GM12878 (cell line): ENCODE results near the gene CDH2.

Experiments used
- EED ChIP-seq: sonication (generic); IDR thresholded peaks from 2 replicates; pipeline ENCODE4 v1.6.1; 2016; ENCODE audit warnings: antibody characterized with exemption, low read depth
- EP300 ChIP-seq, 2 experiments: fragments of 150-350 bp in 1 of 2; IDR thresholded peaks; 2 replicates each; pipeline ENCODE4 v1.6.1; 2011 to 2012; ENCODE audit warnings: low read depth in 2 of 2, low read length in 2 of 2, borderline replicate concordance in 1 of 2, improper control_type of control experiment in 1 of 2, inconsistent platforms in 1 of 2; ENCODE audit not compliant: control insufficient read depth in 1 of 2
- FOS ChIP-seq: IDR thresholded peaks from 3 replicates; pipeline ENCODE4 v1.6.1; 2011; ENCODE audit warnings: borderline replicate concordance; ENCODE audit not compliant: insufficient read length; ENCODE audit errors: extremely low read depth
- HCFC1 ChIP-seq: fragments of 150-350 bp; IDR thresholded peaks from 2 replicates; pipeline ENCODE4 v1.6.1; 2014; ENCODE audit warnings: low read length
- KDM1A ChIP-seq: fragments of 200-600 bp; sonication (generic); IDR thresholded peaks from 2 replicates; pipeline ENCODE4 v1.6.1; 2016; ENCODE audit warnings: borderline replicate concordance
- NFIC ChIP-seq: IDR thresholded peaks from 2 replicates; pipeline ENCODE4 v1.6.1; 2012; ENCODE audit warnings: low read depth, mild to moderate bottlenecking, inconsistent platforms, low read length, moderate library complexity
- NRF1 ChIP-seq: conservative IDR thresholded peaks from 2 replicates; pipeline ENCODE4 v1.6.1; 2011; ENCODE audit warnings: mild to moderate bottlenecking, low read depth, low read length, improper control_type of control experiment
- POU2F2 ChIP-seq: IDR thresholded peaks from 3 replicates; pipeline ENCODE4 v1.6.1; 2011; ENCODE audit warnings: low read depth, mild to moderate bottlenecking, low read length, borderline replicate concordance
- RUNX3 ChIP-seq: IDR thresholded peaks from 2 replicates; pipeline ENCODE4 v1.6.1; 2012; ENCODE audit warnings: low read length, inconsistent platforms
- STAT1 ChIP-seq: fragments of 450-650 bp; conservative IDR thresholded peaks from 2 replicates; pipeline ENCODE4 v1.6.1; 2014; ENCODE audit warnings: antibody characterized with exemption, mild to moderate bottlenecking
- ZNF687 ChIP-seq: fragments of 450-650 bp; IDR thresholded peaks from 2 replicates; pipeline ENCODE4 v1.6.1; 2017; ENCODE audit warnings: mild to moderate bottlenecking, moderate library complexity
- TF ChIP-seq, protein P1 (sequence below), 3 experiments: IDR thresholded peaks in 2 of 3; conservative IDR thresholded peaks in 1 of 3; 2 replicates each; pipeline ENCODE4 v1.5.1; 2011; ENCODE audit warnings: low read depth in 3 of 3, low read length in 3 of 3, mild to moderate bottlenecking in 3 of 3, control low read depth in 2 of 3, moderate library complexity in 2 of 3, inconsistent platforms in 1 of 3, mixed read lengths in 1 of 3; ENCODE audit not compliant: control insufficient read depth in 2 of 3, insufficient read depth in 1 of 3; ENCODE audit errors: extremely low read depth in 1 of 3
- TF ChIP-seq, protein P2 (sequence below): IDR thresholded peaks from 2 replicates; pipeline ENCODE4 v1.6.1; 2012; ENCODE audit warnings: low read length, inconsistent platforms
- TF ChIP-seq, protein P3 (sequence below): IDR thresholded peaks from 2 replicates; pipeline ENCODE4 v1.6.1; 2011; ENCODE audit warnings: low read depth, mild to moderate bottlenecking, low read length, moderate library complexity, borderline replicate concordance; ENCODE audit errors: extremely low read depth

GRCh38 chr18:27950648-27951228 is 226.2 kb downstream of the CDH2 start:
- TF ChIP-seq, protein P1, sequence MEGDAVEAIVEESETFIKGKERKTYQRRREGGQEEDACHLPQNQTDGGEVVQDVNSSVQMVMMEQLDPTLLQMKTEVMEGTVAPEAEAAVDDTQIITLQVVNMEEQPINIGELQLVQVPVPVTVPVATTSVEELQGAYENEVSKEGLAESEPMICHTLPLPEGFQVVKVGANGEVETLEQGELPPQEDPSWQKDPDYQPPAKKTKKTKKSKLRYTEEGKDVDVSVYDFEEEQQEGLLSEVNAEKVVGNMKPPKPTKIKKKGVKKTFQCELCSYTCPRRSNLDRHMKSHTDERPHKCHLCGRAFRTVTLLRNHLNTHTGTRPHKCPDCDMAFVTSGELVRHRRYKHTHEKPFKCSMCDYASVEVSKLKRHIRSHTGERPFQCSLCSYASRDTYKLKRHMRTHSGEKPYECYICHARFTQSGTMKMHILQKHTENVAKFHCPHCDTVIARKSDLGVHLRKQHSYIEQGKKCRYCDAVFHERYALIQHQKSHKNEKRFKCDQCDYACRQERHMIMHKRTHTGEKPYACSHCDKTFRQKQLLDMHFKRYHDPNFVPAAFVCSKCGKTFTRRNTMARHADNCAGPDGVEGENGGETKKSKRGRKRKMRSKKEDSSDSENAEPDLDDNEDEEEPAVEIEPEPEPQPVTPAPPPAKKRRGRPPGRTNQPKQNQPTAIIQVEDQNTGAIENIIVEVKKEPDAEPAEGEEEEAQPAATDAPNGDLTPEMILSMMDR (IDR thresholded peaks at IDR 0.05 in 2 of 3, conservative IDR thresholded peaks at IDR 0.05 in 1 of 3; ENCODE audit: control insufficient read depth in 2 of 3, extremely low read depth in 1 of 3, insufficient read depth in 1 of 3, low read depth in 3 of 3, low read length in 3 of 3) = no peak
- no peak for TF ChIP-seq HCFC1
- no peak for TF ChIP-seq RUNX3
- no peak for TF ChIP-seq NRF1
- TF ChIP-seq, protein P2, sequence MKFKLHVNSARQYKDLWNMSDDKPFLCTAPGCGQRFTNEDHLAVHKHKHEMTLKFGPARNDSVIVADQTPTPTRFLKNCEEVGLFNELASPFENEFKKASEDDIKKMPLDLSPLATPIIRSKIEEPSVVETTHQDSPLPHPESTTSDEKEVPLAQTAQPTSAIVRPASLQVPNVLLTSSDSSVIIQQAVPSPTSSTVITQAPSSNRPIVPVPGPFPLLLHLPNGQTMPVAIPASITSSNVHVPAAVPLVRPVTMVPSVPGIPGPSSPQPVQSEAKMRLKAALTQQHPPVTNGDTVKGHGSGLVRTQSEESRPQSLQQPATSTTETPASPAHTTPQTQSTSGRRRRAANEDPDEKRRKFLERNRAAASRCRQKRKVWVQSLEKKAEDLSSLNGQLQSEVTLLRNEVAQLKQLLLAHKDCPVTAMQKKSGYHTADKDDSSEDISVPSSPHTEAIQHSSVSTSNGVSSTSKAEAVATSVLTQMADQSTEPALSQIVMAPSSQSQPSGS = no peak
- no peak for TF ChIP-seq ZNF687
- TF ChIP-seq FOS = no peak
- no peak for TF ChIP-seq EP300 (IDR thresholded peaks at IDR 0.05; ENCODE audit: borderline replicate concordance in 1 of 2, control insufficient read depth in 1 of 2, low read depth in 2 of 2, low read length in 2 of 2)
- TF ChIP-seq POU2F2 = no peak
- no peak for TF ChIP-seq EED
- no peak for TF ChIP-seq KDM1A
- TF ChIP-seq, protein P3, sequence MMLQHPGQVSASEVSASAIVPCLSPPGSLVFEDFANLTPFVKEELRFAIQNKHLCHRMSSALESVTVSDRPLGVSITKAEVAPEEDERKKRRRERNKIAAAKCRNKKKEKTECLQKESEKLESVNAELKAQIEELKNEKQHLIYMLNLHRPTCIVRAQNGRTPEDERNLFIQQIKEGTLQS = no peak
- TF ChIP-seq STAT1 = no peak
- TF ChIP-seq NFIC = no peak
